GM18520 (cell line): ENCODE data around the gene TEKT1.
"Not testable (repeated sequence)": the region's sequence is repeated elsewhere in the genome, so short reads cannot be mapped to it uniquely, and the experiment has no call there.

ENCODE experiments used
- ATAC-seq: cut with Tn5 transposase; IDR thresholded peaks from one replicate; pipeline ENCODE4 v1.9.1; 2021; ENCODE audit not compliant: unreplicated experiment

TEKT1 gene

DNA sequence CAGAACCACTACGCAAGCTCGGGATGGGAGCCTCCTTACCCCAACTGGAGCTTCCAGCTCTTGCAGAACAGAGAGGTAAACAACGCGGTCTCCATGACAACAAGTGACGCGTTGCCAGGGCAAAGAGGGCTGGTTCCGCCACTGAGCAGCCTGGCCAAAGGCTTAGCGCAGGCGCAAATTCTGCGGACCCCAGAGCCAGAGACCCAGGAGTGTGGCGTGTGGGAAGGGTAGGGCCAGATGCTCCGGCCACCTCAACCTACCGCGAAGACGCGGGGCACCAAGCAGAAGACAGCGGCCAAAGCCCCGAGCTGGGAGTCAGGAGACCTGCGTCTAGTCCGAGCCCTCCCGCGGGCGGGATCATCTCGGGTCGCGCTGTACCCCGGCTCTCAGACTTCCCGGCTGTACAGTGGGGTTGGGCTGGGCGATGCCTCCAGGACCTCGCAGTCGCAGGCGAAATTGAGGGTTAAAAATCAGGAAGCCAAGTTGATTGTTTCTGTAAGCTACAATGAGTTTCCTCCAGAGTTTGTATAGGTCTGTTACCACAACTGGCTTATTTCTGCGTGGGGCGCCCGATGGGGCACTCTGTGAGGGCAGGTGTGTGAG, at the start of gene TEKT1:
TSS of gene TEKT1 (minus strand) at position 69 of the 603 bp plus-strand sequence. CDS start 1,353 bp downstream, outside the sequence.
- no peak for ATAC-seq

DNA sequence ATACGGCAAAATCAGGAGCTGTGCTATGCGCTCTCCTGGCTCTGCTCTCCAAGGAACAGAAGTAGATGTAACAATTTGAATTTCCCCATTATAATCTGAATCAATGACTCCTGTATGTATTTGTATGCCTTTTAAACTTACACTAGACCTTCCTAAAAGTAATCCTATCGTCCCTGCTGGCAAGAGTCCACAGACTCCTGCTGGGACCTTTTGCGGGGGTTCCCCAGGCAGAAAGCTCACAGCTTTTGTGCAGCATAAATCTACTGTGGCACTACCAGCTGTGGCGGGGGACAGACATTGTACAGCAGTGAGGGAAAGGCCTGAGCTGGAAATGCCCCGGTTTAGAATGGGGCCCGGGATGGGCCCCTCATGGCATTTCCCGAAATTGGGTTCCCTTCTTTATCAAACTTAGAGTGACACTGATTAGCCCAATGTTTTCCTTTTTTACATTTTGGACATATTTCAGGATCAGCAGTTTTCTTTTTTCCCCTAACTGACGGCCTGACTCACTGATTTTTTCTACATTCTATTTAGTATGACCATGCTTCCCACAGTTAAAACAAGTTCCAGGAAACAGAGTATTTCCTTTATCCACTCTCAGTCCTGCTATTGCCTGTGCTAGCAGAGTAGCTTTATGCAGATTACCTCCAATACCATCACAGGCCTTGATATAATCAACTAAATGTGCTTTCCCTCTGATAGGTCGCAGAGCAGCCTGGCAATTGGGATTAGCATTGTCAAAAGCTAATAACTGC, 47.9 kb upstream of the TEKT1 start:
- ATAC-seq: not testable (repeated sequence)

DNA sequence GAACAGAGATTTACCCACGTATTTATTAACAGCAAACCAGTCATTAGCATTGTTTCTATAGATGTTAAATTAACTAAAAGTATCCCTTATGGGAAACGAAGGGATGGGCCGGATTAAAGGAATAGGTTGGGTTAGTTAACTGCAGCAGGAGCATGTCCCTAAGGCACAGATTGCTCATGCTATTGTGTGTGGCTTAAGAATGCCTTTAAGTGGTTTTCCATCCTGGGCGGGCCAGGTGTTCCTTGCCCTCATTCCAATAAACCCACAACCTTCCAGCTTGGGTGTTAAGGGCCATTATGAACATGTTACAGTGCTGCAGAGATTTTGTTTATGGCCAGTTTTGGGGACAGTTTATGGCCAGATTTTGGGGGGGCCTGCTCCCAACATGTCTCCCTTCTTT, 43.7 kb upstream of the TEKT1 start:
- ATAC-seq: not testable (repeated sequence)

DNA sequence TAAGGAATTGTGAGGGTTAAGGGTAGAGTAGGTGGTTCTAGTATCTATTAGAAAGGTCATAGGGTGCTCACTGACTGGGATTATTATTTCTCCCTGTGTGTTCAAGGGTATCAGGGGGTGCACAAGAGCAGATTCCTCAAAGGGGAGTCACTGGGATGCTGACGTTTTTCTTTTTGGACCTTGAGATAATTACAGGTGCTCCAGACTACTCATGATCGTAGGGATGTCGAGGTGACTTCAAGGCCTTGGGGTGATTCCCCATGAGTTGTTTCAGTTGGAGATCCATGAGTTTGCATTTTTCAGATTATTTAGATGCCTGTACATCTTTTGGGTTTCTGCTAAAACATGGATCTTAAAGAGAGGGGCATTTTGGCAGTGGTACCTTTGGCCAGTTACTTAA, 41.4 kb upstream of the TEKT1 start:
- no peak for ATAC-seq

DNA sequence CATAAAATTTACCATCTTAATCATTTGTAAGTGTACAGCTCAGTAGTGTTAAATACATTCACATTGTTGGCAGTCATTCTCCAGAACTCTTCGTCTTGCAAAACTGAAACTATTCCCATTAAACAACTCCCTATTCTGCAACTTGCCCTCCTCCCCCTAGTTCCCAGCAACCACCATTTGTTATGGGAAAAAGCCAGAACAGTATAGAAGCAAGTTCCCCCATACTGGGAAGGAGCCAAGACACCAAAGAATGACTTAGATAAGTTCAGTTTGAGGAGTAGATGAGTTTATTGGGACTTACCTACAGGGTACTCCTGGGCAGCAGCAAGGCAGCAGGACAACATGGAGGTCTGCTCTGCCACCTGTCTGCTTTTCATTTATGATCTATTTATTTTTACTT, 39.3 kb upstream of the TEKT1 start:
- ATAC-seq: no peak

DNA sequence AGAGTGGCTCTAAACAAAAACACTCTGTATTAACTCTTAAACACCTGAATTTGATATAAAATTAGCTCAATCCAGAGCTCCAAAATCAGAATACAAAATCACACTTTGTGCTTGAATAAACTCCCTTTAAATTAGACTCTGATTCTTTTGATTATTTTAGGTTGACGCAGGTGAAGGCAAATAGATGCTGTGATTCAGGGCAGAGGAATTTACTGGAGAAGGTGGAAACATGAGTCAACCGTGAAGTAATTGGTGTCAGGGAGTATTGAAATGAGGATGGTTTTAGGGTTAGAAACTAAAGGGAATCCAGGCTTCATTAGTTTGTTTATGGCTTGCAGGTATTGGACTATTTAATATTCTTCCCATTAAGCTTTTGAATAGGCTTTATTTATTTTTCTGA, 37.1 kb upstream of the TEKT1 start:
- no peak for ATAC-seq

DNA sequence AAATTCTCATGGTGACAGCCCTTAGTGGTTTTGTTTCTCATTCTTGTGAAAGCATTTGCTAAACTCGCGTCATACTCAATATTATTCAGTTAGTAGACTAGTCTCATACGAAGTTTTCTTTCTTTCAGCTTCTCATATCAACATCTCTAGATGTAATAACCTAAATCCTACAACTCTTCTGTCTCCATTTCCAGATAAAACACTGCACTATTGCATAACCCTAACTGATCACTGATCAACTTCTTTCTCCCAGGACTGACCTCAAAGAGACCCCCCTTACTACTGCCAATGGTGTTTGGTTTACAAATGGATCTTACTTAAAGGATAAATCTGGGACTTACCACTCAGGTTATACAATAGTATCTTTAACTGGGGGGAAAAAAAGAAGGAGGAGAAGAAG, 36.3 kb upstream of the TEKT1 start:
- ATAC-seq: no peak

DNA sequence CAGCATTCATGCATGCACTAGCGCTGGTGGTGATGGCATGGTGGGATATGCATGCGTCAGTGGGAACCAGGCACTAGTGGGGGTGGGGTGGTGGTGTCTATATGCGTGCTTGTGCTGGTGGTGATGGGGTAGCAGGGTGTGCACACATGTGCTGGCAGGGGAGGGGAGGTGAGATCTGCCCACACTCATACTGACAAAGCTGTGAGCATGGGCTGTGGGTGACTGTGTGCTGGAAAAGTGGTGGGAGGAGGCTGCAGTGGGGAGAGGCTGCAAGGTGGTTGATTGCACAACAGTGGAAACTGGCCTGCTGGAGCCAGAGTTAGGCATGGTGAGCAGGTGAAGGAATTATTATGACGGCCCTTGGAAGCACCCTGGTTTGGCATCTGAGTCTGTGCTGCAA, 31.3 kb upstream of the TEKT1 start:
- no peak for ATAC-seq

DNA sequence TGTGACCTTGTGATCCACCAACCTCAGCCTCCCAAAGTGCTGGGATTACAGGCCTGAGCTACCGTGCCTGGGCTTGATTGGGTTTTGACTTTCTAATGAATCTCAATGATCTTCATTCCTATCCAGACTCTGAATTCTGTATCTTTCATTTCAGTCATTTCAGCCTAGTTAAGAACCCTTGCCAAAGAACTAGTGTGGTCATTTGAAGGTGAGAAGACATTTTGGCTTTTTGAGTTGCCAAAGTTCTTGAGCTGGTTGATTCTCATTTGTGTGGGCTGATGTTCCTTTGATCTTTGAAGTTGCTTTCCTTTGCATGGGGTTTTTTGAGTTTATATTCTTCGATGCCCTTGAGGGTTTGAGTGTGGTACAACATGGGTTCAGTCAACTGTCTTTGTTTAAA, 30.6 kb upstream of the TEKT1 start:
- no peak for ATAC-seq

DNA sequence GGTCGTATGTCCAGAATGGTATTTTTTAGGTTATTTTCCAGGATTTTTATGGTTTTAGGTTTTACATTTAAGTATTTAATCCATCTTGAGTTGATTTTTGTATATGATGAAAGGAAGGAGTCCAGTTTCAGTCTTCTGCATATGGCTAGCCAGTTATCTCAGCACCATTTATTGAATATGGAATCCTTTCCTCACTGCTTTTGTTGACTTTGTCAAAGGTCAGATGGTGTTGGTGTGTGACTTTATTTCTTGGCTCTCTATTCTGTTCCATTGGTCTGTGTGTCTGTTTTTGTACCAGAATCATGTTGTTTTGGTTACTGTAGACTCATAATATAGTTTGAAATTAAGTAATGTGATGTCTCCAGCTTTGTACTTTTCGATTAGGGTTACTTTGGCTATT, 26.4 kb upstream of the TEKT1 start:
- no peak for ATAC-seq

DNA sequence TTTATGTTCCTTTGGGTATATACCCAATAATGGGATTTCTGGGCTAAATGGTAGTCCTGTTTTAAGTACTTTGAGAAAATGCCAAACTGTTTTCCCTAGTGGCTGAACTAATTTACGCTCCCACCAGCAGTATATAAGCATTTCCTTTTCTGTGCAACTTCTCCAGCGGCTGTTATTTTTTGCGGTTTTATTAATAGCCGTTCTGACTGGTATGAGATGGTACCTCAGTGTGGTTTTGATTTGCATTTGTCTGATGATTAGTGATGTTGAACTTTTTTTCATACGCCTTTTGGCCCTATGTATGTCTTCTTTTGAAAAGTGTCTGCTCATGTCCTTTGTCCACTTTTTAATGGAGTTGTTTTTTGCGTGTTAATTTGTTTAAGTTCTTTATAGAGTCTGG, 25.8 kb upstream of the TEKT1 start:
- ATAC-seq: no peak

DNA sequence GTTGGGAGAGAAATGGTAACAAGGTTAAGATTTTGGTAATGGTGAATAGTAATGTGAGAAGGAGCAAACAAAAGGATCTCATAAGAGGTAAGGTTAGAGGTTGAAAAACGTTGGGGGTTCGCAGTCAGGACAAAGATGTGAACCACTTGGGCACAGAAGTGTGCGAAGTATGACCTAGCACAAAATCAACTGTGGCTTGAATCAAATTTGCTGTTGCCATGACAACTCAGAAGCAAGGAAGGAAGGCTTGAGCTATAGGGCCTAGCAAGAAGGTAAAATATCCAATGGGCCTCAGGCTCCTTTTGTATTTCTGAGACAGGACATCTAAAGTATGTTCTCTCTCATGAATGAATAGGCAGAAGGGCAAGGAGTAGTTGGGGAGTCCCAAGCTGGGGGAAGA, 24.5 kb upstream of the TEKT1 start:
- ATAC-seq: no peak

DNA sequence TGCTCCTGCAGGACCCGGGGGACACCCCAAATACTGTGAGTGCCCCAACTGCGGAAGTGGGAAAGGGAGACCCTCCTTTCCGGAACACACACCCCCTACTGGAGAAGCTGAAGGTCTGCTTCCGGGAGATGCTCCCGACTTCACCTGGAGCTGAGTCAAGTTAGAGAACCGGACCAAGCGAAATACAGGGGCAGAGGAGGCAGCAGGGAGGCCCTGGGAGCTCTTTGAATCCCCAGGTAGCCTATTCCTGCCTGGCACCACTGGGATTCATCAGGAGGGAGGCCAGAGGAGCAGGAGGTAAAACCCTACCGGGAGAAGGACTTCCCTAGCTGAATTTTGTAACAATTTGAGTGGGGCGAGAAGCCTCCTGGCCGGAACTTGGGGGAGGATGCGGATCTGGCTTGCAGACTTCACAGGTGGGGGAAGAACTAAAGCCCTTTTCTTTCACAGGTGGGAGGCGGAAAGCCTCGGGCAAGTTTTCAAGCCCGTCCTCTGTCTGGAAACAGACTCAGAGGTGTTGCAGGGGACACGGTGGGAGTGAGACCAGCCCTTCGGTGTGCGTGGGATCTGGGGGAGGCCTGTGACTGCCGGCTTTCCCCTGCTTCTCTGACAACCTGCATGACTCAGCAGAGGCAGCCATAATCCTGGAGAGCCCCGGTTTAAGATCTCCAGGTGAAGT, 22.4 kb upstream of the TEKT1 start:
- ATAC-seq: no peak

DNA sequence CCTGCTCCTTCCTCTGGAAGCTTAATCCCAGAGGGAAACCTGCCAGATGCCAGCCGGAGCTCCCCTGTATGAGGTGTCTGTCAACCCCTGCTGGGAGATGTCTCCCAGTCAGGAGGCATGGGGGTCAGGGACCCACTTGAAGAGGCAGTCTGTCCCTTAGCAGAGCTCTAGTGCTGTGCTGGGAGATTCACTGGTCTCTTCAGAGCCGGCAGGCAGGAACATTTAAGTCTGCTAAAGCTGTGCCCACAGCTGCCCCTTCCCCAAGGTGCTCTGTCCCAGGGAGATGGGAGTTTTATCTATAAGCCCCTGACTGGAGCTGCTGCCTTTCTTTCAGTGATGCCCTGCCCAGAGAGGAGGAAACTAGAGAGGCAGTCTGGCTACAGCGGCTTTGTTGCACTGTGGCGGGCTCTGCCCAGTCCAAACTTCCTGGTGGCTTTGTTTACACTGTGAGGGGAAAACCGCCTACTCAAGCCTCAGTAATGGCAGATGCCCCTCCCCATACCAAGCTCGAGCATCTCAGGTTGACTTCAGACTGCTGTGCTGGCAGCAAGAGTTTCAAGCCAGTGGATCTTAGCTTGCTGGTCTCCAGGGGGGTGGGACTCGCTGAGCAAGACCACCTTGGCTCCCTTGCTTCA, 17.1 kb upstream of the TEKT1 start:
- not testable (repeated sequence) for ATAC-seq

DNA sequence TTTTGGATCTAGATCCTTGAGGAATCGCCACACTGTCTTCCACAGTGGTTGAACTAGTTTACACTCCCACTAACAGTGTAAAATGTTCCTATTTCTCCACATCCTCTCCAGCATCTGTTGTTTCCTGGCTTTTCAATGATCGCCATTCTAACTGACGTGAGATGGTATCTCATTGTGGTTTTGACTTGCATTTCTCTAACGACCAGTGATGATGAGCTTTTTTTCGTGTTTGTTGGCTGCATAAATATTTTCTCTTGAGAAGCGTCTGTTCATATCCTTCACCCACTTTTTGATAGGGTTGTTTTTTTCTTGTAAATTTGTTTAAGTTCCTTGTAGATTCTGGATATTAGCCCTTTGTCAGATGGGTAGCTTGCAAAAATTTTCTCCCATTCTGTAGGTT, 14.6 kb upstream of the TEKT1 start:
- not testable (repeated sequence) for ATAC-seq

DNA sequence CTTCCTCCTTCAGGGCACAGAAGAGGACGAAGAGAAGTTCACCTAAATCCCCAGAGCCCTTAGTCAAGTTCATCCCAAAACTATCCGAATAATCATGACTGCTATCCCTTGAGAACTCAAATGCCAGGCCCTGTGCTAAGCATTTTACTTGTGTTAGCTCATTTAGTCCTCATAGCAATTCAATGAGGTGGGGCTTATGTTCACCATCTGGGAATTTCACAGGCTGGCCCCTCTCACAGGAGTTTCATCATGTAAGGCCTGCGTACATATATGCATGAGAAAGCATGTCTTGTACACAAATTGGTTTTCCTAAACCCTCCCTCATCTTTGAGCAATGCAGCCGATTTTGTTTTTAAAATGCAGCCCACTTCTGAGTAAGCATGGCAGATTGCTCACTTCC, 12.9 kb upstream of the TEKT1 start:
- not testable (repeated sequence) for ATAC-seq

DNA sequence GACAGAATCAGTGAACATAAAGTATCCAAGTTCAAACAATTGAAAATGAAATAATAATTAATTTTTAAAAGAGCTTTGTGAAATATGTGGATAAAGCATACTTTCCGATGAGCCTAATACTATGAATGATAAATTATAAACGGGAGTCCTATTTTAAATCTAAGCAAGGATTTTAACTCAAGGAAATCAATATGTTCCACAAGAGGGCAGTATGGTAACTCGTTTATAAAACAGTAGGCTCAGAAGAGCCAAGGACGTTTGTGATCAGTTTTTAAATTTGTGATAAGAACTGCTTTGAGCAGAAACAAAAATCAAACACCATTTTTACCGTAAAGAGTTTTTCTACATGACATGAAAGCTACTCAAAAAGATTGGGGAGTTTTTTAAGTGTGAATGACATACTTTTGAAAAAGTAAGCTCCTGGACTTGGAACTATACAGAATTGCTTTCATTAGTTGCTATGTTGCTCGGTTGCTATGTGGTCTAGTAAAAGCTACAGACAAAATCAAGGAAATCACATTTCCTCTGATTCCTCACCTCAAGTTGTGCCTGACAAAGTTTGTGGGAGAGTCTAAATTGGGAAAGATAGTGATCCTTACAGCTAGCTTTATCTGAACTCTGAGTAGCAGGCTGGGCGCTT, 11.8 kb upstream of the TEKT1 start:
- ATAC-seq: no peak

DNA sequence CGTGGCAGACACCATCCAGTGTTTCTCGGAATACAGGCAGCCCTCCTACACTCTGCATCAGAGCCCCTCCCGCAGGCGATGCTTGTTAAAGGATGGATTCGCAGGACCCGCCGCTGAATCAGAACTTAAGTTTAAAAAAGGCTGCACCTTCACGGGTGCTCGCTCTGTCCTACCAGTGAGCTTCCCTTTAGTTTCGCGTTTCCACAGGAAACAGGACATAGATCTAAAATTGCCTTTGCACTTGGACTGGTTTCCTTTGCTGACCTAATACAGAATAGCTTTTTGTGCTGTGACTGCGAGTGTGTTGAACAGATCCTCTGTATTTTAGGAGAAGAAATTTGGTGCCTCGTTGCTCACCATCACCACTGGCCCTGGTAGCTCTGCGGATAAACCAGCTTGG, 10.2 kb upstream of the TEKT1 start:
- ATAC-seq: not testable (repeated sequence)

DNA sequence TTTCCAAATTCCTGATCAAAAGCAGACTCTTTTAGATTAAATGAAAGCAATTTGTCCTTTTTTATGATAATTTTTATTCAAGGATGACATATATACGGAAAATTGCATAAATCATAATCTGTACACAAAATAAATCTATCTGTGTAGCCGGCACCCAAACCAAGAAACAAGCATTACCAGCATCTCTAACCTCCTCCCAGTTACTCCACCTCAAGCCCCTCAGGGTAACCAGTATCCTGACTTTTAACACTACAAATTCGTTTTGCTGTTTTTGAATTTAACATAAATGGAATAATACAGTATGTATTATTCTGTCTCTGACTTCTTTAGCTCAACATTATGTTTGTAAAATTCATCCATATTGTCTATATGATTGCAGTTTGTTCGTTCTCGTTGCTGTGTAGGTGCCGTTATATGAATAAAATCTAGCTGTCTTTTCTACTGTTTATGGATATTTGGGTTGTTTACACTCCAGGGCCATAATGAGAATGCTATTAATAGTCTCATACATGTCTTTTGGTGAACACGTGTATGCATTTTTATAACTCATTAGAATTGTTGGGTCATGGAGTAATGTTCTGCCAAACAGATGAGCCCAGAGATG, 1.0 kb downstream of the TEKT1 start:
- no peak for ATAC-seq

DNA sequence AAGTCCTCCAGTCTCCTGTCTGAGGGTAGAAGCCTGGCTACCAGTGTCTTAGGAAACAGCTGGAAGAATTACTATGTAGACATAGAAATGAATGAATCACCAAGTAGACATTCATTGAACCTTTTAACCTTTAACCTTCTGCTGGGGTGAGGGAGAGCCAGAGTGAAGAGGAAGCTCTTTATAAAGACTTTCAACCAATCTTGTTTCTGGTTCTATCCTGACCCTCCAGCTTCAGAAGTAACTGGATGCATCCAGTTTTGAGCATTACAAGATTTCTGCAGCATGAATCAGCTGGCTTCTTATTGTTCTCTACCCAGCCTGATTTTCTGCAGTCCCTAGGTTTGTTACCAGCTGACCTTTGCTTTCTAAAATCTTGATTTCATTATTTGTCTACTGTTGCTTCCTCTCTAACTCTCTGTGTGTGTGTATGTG, 8.5 kb downstream of the TEKT1 start:
- no peak for ATAC-seq

DNA sequence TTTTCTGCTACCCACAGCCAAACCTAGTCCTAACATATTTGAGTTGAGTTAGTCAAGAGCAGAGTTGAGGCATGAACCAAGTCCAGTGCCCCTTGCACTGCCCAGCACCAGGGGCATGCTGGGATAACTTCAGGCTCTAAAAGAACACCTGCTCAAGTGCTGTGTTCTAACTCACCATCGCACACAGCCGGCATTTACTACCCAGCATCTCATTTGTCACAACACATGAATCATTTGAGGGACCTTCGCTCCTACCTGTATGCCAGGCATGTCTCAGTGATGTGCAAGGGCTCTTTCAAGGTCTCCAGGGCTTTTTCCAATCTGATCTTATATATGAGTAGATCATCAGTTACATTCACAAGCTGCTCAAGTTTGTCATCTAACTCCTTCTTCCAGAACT, 12.6 kb downstream of the TEKT1 start:
- no peak for ATAC-seq
